Measurements from ENCODE around the gene RARRES2.

GRCh38 chr7:150367677-150368095, 26.3 kb upstream of the RARRES2 start:
- TF ChIP-seq CTCF (IDR thresholded peaks at IDR 0.05; ENCODE audit: insufficient read depth, low read length, poor library complexity, severe bottlenecking) (no peak), EZH2phosphoT487 (conservative IDR thresholded peaks at IDR 0.05; ENCODE audit: low read length) (no peak)

All from SU-DHL-6 (cell line).